Chondrocyte (in vitro differentiated cells): ENCODE results near the gene MAP3K12. TPM values are rescaled to one million over a fixed set of nuclear protein-coding genes. Genes with fewer than 3 reads are reported as not detected.

Source experiments
- DNase-seq: peaks from one replicate; pipeline ENCODE4 v3.0.0; 2021; ENCODE audit warnings: mixed read lengths, low spot score
- H3K27ac Mint-ChIP-seq: one replicate; pipeline ENCODE4 v1.8.0; 2021; ENCODE audit warnings: mild to moderate bottlenecking, moderate library complexity, mixed read lengths; ENCODE audit not compliant: unreplicated experiment
- H3K27me3 Mint-ChIP-seq: 2 replicates; pipeline ENCODE4 v1.8.0; 2021; ENCODE audit warnings: low read depth, mixed read lengths
- H3K36me3 Mint-ChIP-seq: 2 replicates; pipeline ENCODE4 v1.8.0; 2021; ENCODE audit warnings: low read depth, mixed read lengths
- H3K4me1 Mint-ChIP-seq: 2 replicates; pipeline ENCODE4 v1.8.0; 2021; ENCODE audit warnings: low read depth, mild to moderate bottlenecking, mixed read lengths
- H3K4me3 Mint-ChIP-seq: one replicate; pipeline ENCODE4 v1.8.0; 2021; ENCODE audit warnings: mild to moderate bottlenecking, moderate library complexity, mixed read lengths; ENCODE audit not compliant: unreplicated experiment
- H3K9me3 Mint-ChIP-seq: 2 replicates; pipeline ENCODE4 v1.8.0; 2021; ENCODE audit warnings: low read depth, mixed read lengths
- total RNA-seq: library from RNA; stranded (reverse); gene quantifications from 3 replicates; pipeline ENCODE4 v1.2.1, GENCODE V29; 2021
- TF ChIP-seq, protein P1 (sequence below): fragments of 200-600 bp; sonication (generic); IDR thresholded peaks from 2 replicates; pipeline ENCODE4 v1.5.0; 2021; ENCODE audit warnings: antibody characterized with exemption, mild to moderate bottlenecking, moderate library complexity

Gene MAP3K12
- total RNA-seq, 1 donor from 2014 or later: 26.9 TPM

GRCh38 chr12:53504004-53504920 is 5.0 kb upstream of the MAP3K12 start:
- TF ChIP-seq, protein P1, sequence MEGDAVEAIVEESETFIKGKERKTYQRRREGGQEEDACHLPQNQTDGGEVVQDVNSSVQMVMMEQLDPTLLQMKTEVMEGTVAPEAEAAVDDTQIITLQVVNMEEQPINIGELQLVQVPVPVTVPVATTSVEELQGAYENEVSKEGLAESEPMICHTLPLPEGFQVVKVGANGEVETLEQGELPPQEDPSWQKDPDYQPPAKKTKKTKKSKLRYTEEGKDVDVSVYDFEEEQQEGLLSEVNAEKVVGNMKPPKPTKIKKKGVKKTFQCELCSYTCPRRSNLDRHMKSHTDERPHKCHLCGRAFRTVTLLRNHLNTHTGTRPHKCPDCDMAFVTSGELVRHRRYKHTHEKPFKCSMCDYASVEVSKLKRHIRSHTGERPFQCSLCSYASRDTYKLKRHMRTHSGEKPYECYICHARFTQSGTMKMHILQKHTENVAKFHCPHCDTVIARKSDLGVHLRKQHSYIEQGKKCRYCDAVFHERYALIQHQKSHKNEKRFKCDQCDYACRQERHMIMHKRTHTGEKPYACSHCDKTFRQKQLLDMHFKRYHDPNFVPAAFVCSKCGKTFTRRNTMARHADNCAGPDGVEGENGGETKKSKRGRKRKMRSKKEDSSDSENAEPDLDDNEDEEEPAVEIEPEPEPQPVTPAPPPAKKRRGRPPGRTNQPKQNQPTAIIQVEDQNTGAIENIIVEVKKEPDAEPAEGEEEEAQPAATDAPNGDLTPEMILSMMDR: no peak
- no peaks in the 10 kb centered on the region for H3K9me3 Mint-ChIP-seq
- H3K4me1 Mint-ChIP-seq: peaks cover 49% of the 10 kb centered on the region
- no peak overlapping the region for H3K4me3 Mint-ChIP-seq
- peak overlapping the region; percentile 57 for H3K27ac Mint-ChIP-seq
- no peak for DNase-seq
- peaks cover 3% of the 10 kb centered on the region for H3K36me3 Mint-ChIP-seq
- no peaks in the 10 kb centered on the region for H3K27me3 Mint-ChIP-seq

DNA sequence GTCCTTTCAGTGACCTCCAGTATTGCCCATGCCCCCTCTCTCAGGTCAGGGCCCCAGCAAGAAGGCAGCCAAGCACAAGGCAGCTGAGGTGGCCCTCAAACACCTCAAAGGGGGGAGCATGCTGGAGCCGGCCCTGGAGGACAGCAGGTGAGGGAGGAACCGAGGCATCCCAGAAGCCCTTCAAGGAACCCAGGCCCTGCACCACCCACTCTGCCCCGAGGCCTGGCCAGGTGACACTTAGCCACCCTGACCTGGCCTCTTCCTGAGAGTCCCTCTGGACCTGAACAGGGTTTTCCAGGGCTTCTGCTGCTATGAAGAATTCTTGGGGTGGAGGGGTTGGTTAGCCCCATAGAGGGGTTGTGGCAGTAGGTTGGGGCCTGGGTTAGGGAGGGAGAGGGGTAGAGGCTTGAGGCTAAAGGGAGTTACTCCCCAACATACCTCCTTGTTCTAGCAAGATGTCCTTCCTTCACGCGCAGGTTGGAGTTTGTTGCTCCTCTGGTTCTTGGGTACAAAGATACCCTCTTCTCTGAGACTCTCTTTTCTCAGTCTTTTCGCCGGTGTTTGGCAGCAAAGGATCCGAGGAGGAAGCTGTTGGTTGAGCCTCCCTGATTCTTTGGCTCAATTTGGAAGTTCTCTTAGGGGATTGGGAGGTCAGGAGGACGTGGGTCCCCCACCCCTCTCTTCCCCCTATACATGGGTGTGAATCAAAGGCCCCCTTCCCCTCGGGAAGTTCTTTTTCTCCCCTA is 3.9 kb upstream of the MAP3K12 start:
- TF ChIP-seq, protein P1: no peak
- Mint-ChIP-seq H3K27ac (peak overlapping the region; percentile 68), H3K4me1 (peaks cover 56% of the 10 kb centered on the region)

GRCh38 chr12:53502331-53502730 is 3.1 kb upstream of the MAP3K12 start:
- Mint-ChIP-seq H3K4me3 (peak overlapping the region; percentile 90), H3K36me3 (peaks cover 3% of the 10 kb centered on the region), H3K9me3 (no peaks in the 10 kb centered on the region), H3K4me1 (peaks cover 63% of the 10 kb centered on the region), H3K27ac (peak overlapping the region; percentile 81), H3K27me3 (no peaks in the 10 kb centered on the region)
- TF ChIP-seq, protein P1: no peak
- no peak for DNase-seq

More for the DNA sequence above, 3.9 kb upstream of the MAP3K12 start:
- no peak for DNase-seq
- H3K9me3 Mint-ChIP-seq: no peaks in the 10 kb centered on the region
- H3K27me3 Mint-ChIP-seq: no peaks in the 10 kb centered on the region
- peaks cover 3% of the 10 kb centered on the region for H3K36me3 Mint-ChIP-seq
- H3K4me3 Mint-ChIP-seq: no peak overlapping the region

DNA sequence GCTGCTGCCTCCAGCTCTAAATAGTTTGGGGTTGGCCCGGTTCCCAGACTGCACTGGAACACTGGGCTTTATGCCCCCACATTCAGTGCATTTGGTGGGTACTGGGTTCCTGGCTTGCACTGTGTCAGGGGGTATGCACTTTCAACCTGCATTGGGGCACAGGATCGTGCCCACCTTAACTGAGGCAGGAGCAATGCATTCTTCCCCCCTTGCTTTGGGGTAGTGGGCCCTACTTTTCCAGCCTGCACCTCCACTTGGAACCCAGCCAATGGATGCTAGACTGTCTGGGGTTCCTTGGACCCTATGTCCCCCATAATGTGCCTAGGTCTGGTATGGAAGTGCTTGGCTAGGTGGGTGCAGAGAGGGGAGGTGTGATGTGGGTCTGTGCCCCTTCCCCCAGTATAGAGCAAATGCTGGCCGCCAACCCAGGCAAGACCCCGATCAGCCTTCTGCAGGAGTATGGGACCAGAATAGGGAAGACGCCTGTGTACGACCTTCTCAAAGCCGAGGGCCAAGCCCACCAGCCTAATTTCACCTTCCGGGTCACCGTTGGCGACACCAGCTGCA is 2.4 kb upstream of the MAP3K12 start:
- TF ChIP-seq, protein P1: no peak
- Mint-ChIP-seq H3K27ac (peak overlapping the region; percentile 97), H3K4me1 (peaks cover 63% of the 10 kb centered on the region), H3K9me3 (no peaks in the 10 kb centered on the region), H3K36me3 (peaks cover 3% of the 10 kb centered on the region), H3K4me3 (peak overlapping the region; percentile 90), H3K27me3 (no peaks in the 10 kb centered on the region)
- DNase-seq: no peak
